SU-DHL-6 (cell line): ENCODE measurements around the gene OTUD5.

Experiments
- H2AFZ ChIP-seq: fragments of 200-600 bp; sonication (generic); 2 replicates; pipeline ENCODE4 v1.6.1; 2014; ENCODE audit warnings: low read depth, mild to moderate bottlenecking, moderate library complexity, mixed read lengths, antibody characterized with exemption, low read length; ENCODE audit not compliant: severe bottlenecking
- H3F3A ChIP-seq: fragments of 200-600 bp; shearing (Covaris generic); 2 replicates; pipeline ENCODE4 v1.6.0; 2016; ENCODE audit warnings: antibody characterized with exemption, mild to moderate bottlenecking; ENCODE audit not compliant: insufficient read depth
- H3K27ac ChIP-seq: fragments of 200-600 bp; sonication (generic); 2 replicates; pipeline ENCODE4 v1.5.1; 2016; ENCODE audit warnings: low read depth, mild to moderate bottlenecking, low read length, moderate library complexity, mixed read lengths
- H3K27me3 ChIP-seq: fragments of 200-600 bp; sonication (generic), shearing (Covaris generic); 2 replicates; pipeline ENCODE4 v1.6.0; 2014; ENCODE audit warnings: mild to moderate bottlenecking, low read length
- H3K36me3 ChIP-seq: fragments of 200-600 bp; sonication (generic); 2 replicates; pipeline ENCODE4 v1.6.1; 2014; ENCODE audit warnings: mild to moderate bottlenecking, low read length, mixed read lengths
- H3K4me2 ChIP-seq: fragments of 300-600, 200-600 bp; shearing (Covaris generic), sonication (generic); 2 replicates; pipeline ENCODE4 v1.6.0; 2014; ENCODE audit warnings: low read length, low read depth, mild to moderate bottlenecking; ENCODE audit not compliant: poor library complexity, severe bottlenecking
- H3K4me3 ChIP-seq: fragments of 200-600 bp; sonication (generic); 2 replicates; pipeline ENCODE4 v1.5.1; 2014; ENCODE audit warnings: antibody characterized with exemption, low read length, mild to moderate bottlenecking, mixed read lengths; ENCODE audit not compliant: insufficient read depth, poor library complexity, severe bottlenecking
- H3K79me2 ChIP-seq: fragments of 200-600 bp; sonication (generic); 2 replicates; pipeline ENCODE4 v1.6.1; 2014; ENCODE audit warnings: mild to moderate bottlenecking, low read length, moderate library complexity; ENCODE audit not compliant: insufficient read depth
- H3K9ac ChIP-seq: fragments of 200-600 bp; sonication (generic); 2 replicates; pipeline ENCODE4 v1.7.0; 2014; ENCODE audit warnings: mild to moderate bottlenecking, low read length
- H3K9me2 ChIP-seq: fragments of 200-600 bp; sonication (generic); replicated peaks from 2 replicates; pipeline ENCODE4 v1.6.1; 2014; ENCODE audit warnings: low read length; ENCODE audit not compliant: insufficient read depth
- H3K9me3 ChIP-seq: fragments of 200-600 bp; sonication (generic); 2 replicates; pipeline ENCODE4 v1.6.1; 2014; ENCODE audit warnings: low read length, mixed read lengths; ENCODE audit not compliant: insufficient read depth
- H4K20me1 ChIP-seq: fragments of 200-600 bp; sonication (generic); 2 replicates; pipeline ENCODE4 v1.6.1; 2014; ENCODE audit warnings: low read depth, mild to moderate bottlenecking, antibody characterized with exemption, low read length, moderate library complexity, mixed read lengths
- CTCF ChIP-seq: fragments of 200-600 bp; sonication (generic); IDR thresholded peaks from one replicate; pipeline ENCODE4 v1.5.1; 2017; ENCODE audit warnings: antibody characterized with exemption, mild to moderate bottlenecking, low read length, moderate library complexity; ENCODE audit not compliant: insufficient read depth, poor library complexity, severe bottlenecking
- EZH2phosphoT487 ChIP-seq: fragments of 200-600 bp; sonication (generic), shearing (Covaris generic); conservative IDR thresholded peaks from 2 replicates; pipeline ENCODE4 v1.6.1; 2018; ENCODE audit warnings: mild to moderate bottlenecking, antibody characterized with exemption, low read length, moderate library complexity, mixed read lengths

The OTUD5 gene

GRCh38 chrX:48903290-48903689 is 54.1 kb downstream of the OTUD5 start:
- no peak overlapping the region for H3K4me3 ChIP-seq
- no peaks in the 10 kb centered on the region for H4K20me1 ChIP-seq
- no peaks in the 10 kb centered on the region for H3K27me3 ChIP-seq
- peaks cover 2% of the 10 kb centered on the region for H3F3A ChIP-seq
- H2AFZ ChIP-seq, result no peak overlapping the region
- TF ChIP-seq EZH2phosphoT487 (no peak), CTCF (no peak)
- H3K4me2 ChIP-seq, result no peak overlapping the region
- no peak overlapping the region for H3K27ac ChIP-seq
- no peaks in the 10 kb centered on the region for H3K9me2 ChIP-seq
- no peak overlapping the region for H3K9ac ChIP-seq
- peaks cover 10% of the 10 kb centered on the region for H3K79me2 ChIP-seq
- H3K9me3 ChIP-seq, result no peaks in the 10 kb centered on the region
- no peaks in the 10 kb centered on the region for H3K36me3 ChIP-seq

- no peak overlapping the region for H3K9ac ChIP-seq
- no peak overlapping the region for H3K4me3 ChIP-seq
- no peak overlapping the region for H3K4me2 ChIP-seq
- no peak overlapping the region for H2AFZ ChIP-seq
- H3K9me2 ChIP-seq, result no peaks in the 10 kb centered on the region
- peaks cover 5% of the 10 kb centered on the region for H3F3A ChIP-seq
- no peak overlapping the region for H3K27ac ChIP-seq
- H3K9me3 ChIP-seq, result no peaks in the 10 kb centered on the region
- no peaks in the 10 kb centered on the region for H3K36me3 ChIP-seq
- TF ChIP-seq CTCF (no peak), EZH2phosphoT487 (no peak)
- no peaks in the 10 kb centered on the region for H4K20me1 ChIP-seq
- H3K79me2 ChIP-seq, result peaks cover 13% of the 10 kb centered on the region
- H3K27me3 ChIP-seq, result no peaks in the 10 kb centered on the region
These were observed 54.6 kb downstream of the OTUD5 start for GRCh38 chrX:48902776-48903175.

- Histone ChIP-seq H3K9me2 (no peaks in the 10 kb centered on the region), H4K20me1 (no peaks in the 10 kb centered on the region), H3K9ac (no peak overlapping the region), H3K4me3 (no peak overlapping the region), H3K79me2 (peaks cover 13% of the 10 kb centered on the region), H3F3A (peaks cover 5% of the 10 kb centered on the region), H3K27ac (no peak overlapping the region), H3K27me3 (no peaks in the 10 kb centered on the region), H3K9me3 (no peaks in the 10 kb centered on the region), H3K36me3 (no peaks in the 10 kb centered on the region), H3K4me2 (no peak overlapping the region), H2AFZ (no peak overlapping the region)
- no peak for TF ChIP-seq EZH2phosphoT487
- no peak for TF ChIP-seq CTCF
These were observed 55.3 kb downstream of the OTUD5 start for GRCh38 chrX:48902135-48902534.

- H3K9me3 ChIP-seq, result no peaks in the 10 kb centered on the region
- H3K4me3 ChIP-seq, result no peak overlapping the region
- H3K27me3 ChIP-seq, result no peaks in the 10 kb centered on the region
- H3F3A ChIP-seq, result peaks cover 5% of the 10 kb centered on the region
- H3K9me2 ChIP-seq, result no peaks in the 10 kb centered on the region
- H3K36me3 ChIP-seq, result no peaks in the 10 kb centered on the region
- H4K20me1 ChIP-seq, result no peaks in the 10 kb centered on the region
- H2AFZ ChIP-seq, result no peak overlapping the region
- H3K9ac ChIP-seq, result no peak overlapping the region
- TF ChIP-seq EZH2phosphoT487 (no peak), CTCF (no peak)
- H3K79me2 ChIP-seq, result peaks cover 22% of the 10 kb centered on the region
- H3K4me2 ChIP-seq, result no peak overlapping the region
- no peak overlapping the region for H3K27ac ChIP-seq
These were observed 56.3 kb downstream of the OTUD5 start for GRCh38 chrX:48901069-48901468.
